OCI-LY7 (cell line): ENCODE measurements around the gene TSHZ2.

Source experiments
- CTCF ChIP-seq: fragments of 200-600 bp; sonication (generic); conservative IDR thresholded peaks from 2 replicates; pipeline ENCODE4 v1.5.1; 2014; ENCODE audit warnings: mild to moderate bottlenecking, antibody characterized with exemption, low read length, moderate library complexity, mixed read lengths
- EZH2phosphoT487 ChIP-seq: fragments of 200-600 bp; sonication (generic); IDR thresholded peaks from 2 replicates; pipeline ENCODE4 v1.6.1; 2018; ENCODE audit warnings: low read depth, borderline replicate concordance, mild to moderate bottlenecking, mixed run types, antibody characterized with exemption, low read length, moderate library complexity, mixed read lengths

GRCh38 chr20:52972190-52972937, at the start of gene TSHZ2:
- TF ChIP-seq CTCF (no peak), EZH2phosphoT487 (no peak)
